MCF 10A (cell line): ENCODE measurements around the gene CANX. TPM values are rescaled to one million over a fixed set of nuclear protein-coding genes. Genes with fewer than 3 reads are reported as not detected.

ENCODE experiments used
- BruUV-seq: library from RNA; stranded (reverse); fragments of 400-500 nt; replicated peaks from 2 replicates; lab custom pipeline; 2021; lab: Mats Ljungman, UMichigan
- CTCF ChIA-PET: fragments of 300-600 bp; sonication (Branson Sonifier 250); formaldehyde crosslinking; extraction: SDS; loops from one replicate; lab custom pipeline; 2021; ENCODE audit warnings: antibody characterized with exemption, inconsistent platforms; lab: Yijun Ruan, JAX
- POLR2A ChIA-PET: fragments of 300-600, 350-650 bp; sonication (Branson Sonifier 250); formaldehyde crosslinking; extraction: SDS; loops from one replicate; lab custom pipeline; 2020; ENCODE audit warnings: antibody characterized with exemption, inconsistent platforms; lab: Yijun Ruan, JAX
- DNase-seq: peaks from one replicate; pipeline ENCODE4 v3.0.0-alpha.2; 2018; ENCODE audit not compliant: unreplicated experiment
- H3K27ac Mint-ChIP-seq: one replicate; pipeline ENCODE4 v1.8.0; 2022; ENCODE audit warnings: mild to moderate bottlenecking, low read depth, mixed read lengths; ENCODE audit not compliant: unreplicated experiment
- H3K27me3 Mint-ChIP-seq: one replicate; pipeline ENCODE4 v1.8.0; 2022; ENCODE audit warnings: mixed read lengths; ENCODE audit not compliant: insufficient read depth, unreplicated experiment
- H3K36me3 Mint-ChIP-seq: one replicate; pipeline ENCODE4 v1.8.0; 2022; ENCODE audit warnings: mild to moderate bottlenecking, moderate library complexity, mixed read lengths; ENCODE audit not compliant: insufficient read depth, unreplicated experiment
- H3K4me1 Mint-ChIP-seq: one replicate; pipeline ENCODE4 v1.8.0; 2022; ENCODE audit warnings: mixed read lengths; ENCODE audit not compliant: insufficient read depth, unreplicated experiment
- H3K4me3 Mint-ChIP-seq: one replicate; pipeline ENCODE4 v1.8.0; 2022; ENCODE audit warnings: mild to moderate bottlenecking, moderate library complexity, mixed read lengths; ENCODE audit not compliant: unreplicated experiment
- H3K9me3 Mint-ChIP-seq: one replicate; pipeline ENCODE4 v1.8.0; 2022; ENCODE audit warnings: mixed read lengths; ENCODE audit not compliant: unreplicated experiment
- CTCF ChIP-seq: fragments of 200-600 bp; IDR thresholded peaks from one replicate; pipeline ENCODE4 v1.8.0; 2022; ENCODE audit warnings: antibody characterized with exemption, mild to moderate bottlenecking; ENCODE audit not compliant: unreplicated experiment
- intact Hi-C: fragments of 100-400 bp; cut with micrococcal nuclease; formaldehyde crosslinking; loops from 2 replicates; pipeline ENCODE4 v1.14.1; 2022
- total RNA-seq: library from RNA; stranded (reverse); gene quantifications from 2 replicates; pipeline ENCODE4 v1.2.3, GENCODE V29; 2022

Gene CANX
- total RNA-seq, 1 experiment from 2014 or later: 1,781 TPM

GRCh38 chr5:179749857-179750508, 51.2 kb downstream of the CANX start:
- POLR2A ChIA-PET: interaction anchor here (0.6 to 2.6 kb wide), 6 partner anchors 10 to 199 kb away, joined by 3 to 8 read pairs (median 4); partner anchors contain the start of genes MAML1 and RUFY1
- intact Hi-C loops: no loop called here
- Mint-ChIP-seq H3K4me3 (no peak overlapping the region), H3K4me1 (peaks cover 21% of the 10 kb centered on the region), H3K9me3 (no peaks in the 10 kb centered on the region), H3K27ac (no peak overlapping the region), H3K27me3 (no peaks in the 10 kb centered on the region), H3K36me3 (peaks cover 44% of the 10 kb centered on the region)
- DNase-seq: no peak
- no peak for TF ChIP-seq CTCF
- BruUV-seq: no TSS peak
- CTCF ChIA-PET: interaction anchor here (0.6 to 4.5 kb wide), 5 partner anchors 12 to 459 kb away, joined by 3 to 32 read pairs (median 3); partner anchors contain the start of gene RASGEF1C

- H3K4me1 Mint-ChIP-seq: peaks cover 24% of the 10 kb centered on the region
- no TSS peak for BruUV-seq
- H3K4me3 Mint-ChIP-seq: no peak overlapping the region
- H3K27me3 Mint-ChIP-seq: no peaks in the 10 kb centered on the region
- no peak for DNase-seq
- no peak overlapping the region for H3K27ac Mint-ChIP-seq
- H3K9me3 Mint-ChIP-seq: no peaks in the 10 kb centered on the region
- POLR2A ChIA-PET: interaction anchor here (0.9 to 1.3 kb wide), 3 partner anchors 9 to 54 kb away, joined by 4 to 5 read pairs (median 4); no protein-coding TSS in a partner anchor
- no peak for TF ChIP-seq CTCF
- CTCF ChIA-PET: interaction anchor here (0.5 to 1.0 kb wide), 3 partner anchors 18 to 1519 kb away, joined by 3 to 4 read pairs (median 4); no protein-coding TSS in a partner anchor
- H3K36me3 Mint-ChIP-seq: peaks cover 22% of the 10 kb centered on the region
- intact Hi-C loops: no loop called here
Observed at GRCh38 chr5:179753971-179754370, 55.2 kb downstream of the CANX start.

DNA sequence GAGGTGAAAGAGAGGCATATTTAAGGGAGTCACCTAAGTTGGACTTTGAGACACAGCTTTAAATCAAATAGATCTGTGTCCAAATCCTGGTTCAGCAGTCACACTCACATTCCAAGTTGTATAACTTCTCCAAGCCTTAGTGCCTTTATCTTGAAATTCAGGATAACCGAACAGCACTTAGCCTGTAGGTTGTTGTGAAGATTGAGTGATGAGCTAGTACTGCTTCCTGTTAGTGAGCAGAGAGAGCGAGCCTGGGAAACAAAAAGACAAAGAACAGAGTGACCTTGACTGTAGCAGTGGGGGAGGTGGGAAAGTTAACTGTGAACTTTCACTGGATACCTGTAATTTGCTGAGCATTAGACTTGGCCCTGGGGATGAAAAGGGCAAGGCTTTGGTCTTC, 56.3 kb downstream of the CANX start:
- POLR2A ChIA-PET: interaction anchor here (1.2 to 1.4 kb wide), 3 partner anchors 7 to 55 kb away, joined by 4 to 5 read pairs (median 4); no protein-coding TSS in a partner anchor
- Mint-ChIP-seq H3K27ac (peak overlapping the region; percentile 28), H3K4me1 (peaks cover 31% of the 10 kb centered on the region), H3K36me3 (peaks cover 24% of the 10 kb centered on the region), H3K9me3 (no peaks in the 10 kb centered on the region), H3K27me3 (no peaks in the 10 kb centered on the region), H3K4me3 (no peak overlapping the region)
- intact Hi-C loops: no loop called here
- no TSS peak for BruUV-seq
- no peak for DNase-seq
- CTCF ChIA-PET: interaction anchor here (0.6 to 1.6 kb wide), 5 partner anchors 11 to 210 kb away, joined by 3 to 6 read pairs (median 5); no protein-coding TSS in a partner anchor
- no peak for TF ChIP-seq CTCF

GRCh38 chr5:179758955-179759354, 60.2 kb downstream of the CANX start:
- H3K4me3 Mint-ChIP-seq: no peak overlapping the region
- ChIA-PET CTCF (interaction anchor here (0.5 to 0.7 kb wide), 3 partner anchors 108 to 1557 kb away, joined by 3 to 4 read pairs (median 3); no protein-coding TSS in a partner anchor), POLR2A (interaction anchor here (1.1 kb wide), 1 partner anchor 25 kb away, joined by 3 read pairs; no protein-coding TSS in a partner anchor)
- intact Hi-C loops: no loop called here
- peaks cover 55% of the 10 kb centered on the region for H3K4me1 Mint-ChIP-seq
- BruUV-seq: no TSS peak
- TF ChIP-seq CTCF: no peak
- no peak for DNase-seq
- peak overlapping the region; percentile 58 for H3K27ac Mint-ChIP-seq
- no peaks in the 10 kb centered on the region for H3K27me3 Mint-ChIP-seq
- peaks cover 7% of the 10 kb centered on the region for H3K36me3 Mint-ChIP-seq
- no peaks in the 10 kb centered on the region for H3K9me3 Mint-ChIP-seq
